AG04450 (cell line): Measurements from ENCODE around the gene ATXN2L. TPM values are rescaled to one million over a fixed set of nuclear protein-coding genes. Genes with fewer than 3 reads are reported as not detected.
"Not testable (repeated sequence)": the region's sequence is repeated elsewhere in the genome, so short reads cannot be mapped to it uniquely, and the experiment has no call there.

Experiments used
- CTCF ChIA-PET: fragments of 300-600, 350-600 bp; formaldehyde crosslinking; extraction: SDS; loops from one replicate; lab custom pipeline; 2022; ENCODE audit warnings: antibody characterized with exemption, inconsistent platforms; lab: Charles Lee
- POLR2A ChIA-PET: fragments of 350-600 bp; formaldehyde crosslinking; extraction: SDS; loops from one replicate; lab custom pipeline; 2021; ENCODE audit warnings: antibody characterized with exemption, inconsistent platforms; lab: Yijun Ruan, JAX
- DNase-seq: peaks from one replicate; pipeline ENCODE4 v3.0.0-alpha.2; 2011; ENCODE audit warnings: low read depth, low spot score
- H3K27ac ChIP-seq: one replicate; pipeline ENCODE4 v1.5.1; 2012; ENCODE audit warnings: low read depth, low read length, control low read depth
- H3K27me3 ChIP-seq: one replicate; pipeline ENCODE4 v1.6.0; 2012; ENCODE audit warnings: low read length; ENCODE audit not compliant: control insufficient read depth, insufficient read depth
- H3K4me3 ChIP-seq: 2 replicates; pipeline ENCODE4 v1.5.1; 2011; ENCODE audit warnings: mild to moderate bottlenecking, low read depth, low read length, control low read depth
- H3K9me3 ChIP-seq: 2 replicates; pipeline ENCODE4 v1.5.1; 2012; ENCODE audit warnings: low read length; ENCODE audit not compliant: control insufficient read depth, insufficient read depth
- polyA plus RNA-seq: library from polyadenylated mRNA; depleted of rRNA; stranded (reverse); fragments of >200 nt; gene quantifications from 2 replicates; pipeline ENCODE4 v1.2.3, GENCODE V29; 2011
- TF ChIP-seq, protein P1 (sequence below): IDR thresholded peaks from 2 replicates; pipeline ENCODE4 v1.5.1; 2011; ENCODE audit warnings: low read depth, low read length, control low read depth, inconsistent platforms

The ATXN2L gene
- polyA plus RNA-seq, 1 experiment, result 19.7 TPM

DNA sequence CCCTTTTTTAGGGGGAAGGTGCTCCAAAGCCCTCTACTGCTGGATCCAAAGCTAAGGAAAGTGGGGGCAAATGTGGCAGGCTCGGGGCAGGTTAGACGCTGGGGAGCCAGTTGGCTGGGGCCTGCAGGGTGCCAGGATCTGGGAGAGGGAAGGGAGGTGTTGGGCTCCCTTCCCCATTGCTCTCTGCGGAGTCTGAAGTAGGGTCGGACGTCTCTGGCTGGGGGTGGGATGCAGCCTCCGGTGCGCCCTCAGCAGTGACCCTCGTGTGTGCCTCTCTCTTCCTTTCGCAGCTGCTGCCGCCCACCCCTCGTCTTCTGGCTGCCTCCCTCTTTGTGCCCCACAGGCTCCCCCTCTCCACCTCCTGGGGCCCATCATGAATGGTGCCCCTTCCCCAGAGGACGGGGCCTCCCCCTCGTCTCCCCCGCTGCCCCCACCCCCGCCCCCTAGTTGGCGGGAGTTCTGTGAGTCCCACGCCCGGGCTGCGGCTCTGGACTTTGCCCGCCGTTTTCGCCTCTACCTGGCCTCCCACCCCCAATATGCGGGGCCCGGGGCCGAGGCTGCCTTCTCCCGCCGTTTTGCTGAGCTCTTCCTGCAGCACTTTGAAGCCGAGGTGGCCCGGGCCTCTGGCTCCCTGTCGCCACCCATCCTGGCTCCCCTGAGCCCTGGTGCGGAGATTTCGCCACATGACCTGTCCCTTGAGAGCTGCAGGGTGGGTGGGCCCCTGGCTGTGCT lies 43.1 kb downstream of the ATXN2L start:
- ChIA-PET POLR2A (no interaction called here), CTCF (interaction anchor here (1.5 kb wide), 1 partner anchor 79 kb away, joined by 5 read pairs; no protein-coding TSS in a partner anchor)
- no peaks in the 10 kb centered on the region for H3K9me3 ChIP-seq
- H3K27ac ChIP-seq, result no peak overlapping the region
- H3K4me3 ChIP-seq, result no peak overlapping the region
- TF ChIP-seq, protein P1, sequence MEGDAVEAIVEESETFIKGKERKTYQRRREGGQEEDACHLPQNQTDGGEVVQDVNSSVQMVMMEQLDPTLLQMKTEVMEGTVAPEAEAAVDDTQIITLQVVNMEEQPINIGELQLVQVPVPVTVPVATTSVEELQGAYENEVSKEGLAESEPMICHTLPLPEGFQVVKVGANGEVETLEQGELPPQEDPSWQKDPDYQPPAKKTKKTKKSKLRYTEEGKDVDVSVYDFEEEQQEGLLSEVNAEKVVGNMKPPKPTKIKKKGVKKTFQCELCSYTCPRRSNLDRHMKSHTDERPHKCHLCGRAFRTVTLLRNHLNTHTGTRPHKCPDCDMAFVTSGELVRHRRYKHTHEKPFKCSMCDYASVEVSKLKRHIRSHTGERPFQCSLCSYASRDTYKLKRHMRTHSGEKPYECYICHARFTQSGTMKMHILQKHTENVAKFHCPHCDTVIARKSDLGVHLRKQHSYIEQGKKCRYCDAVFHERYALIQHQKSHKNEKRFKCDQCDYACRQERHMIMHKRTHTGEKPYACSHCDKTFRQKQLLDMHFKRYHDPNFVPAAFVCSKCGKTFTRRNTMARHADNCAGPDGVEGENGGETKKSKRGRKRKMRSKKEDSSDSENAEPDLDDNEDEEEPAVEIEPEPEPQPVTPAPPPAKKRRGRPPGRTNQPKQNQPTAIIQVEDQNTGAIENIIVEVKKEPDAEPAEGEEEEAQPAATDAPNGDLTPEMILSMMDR, result no peak
- no peaks in the 10 kb centered on the region for H3K27me3 ChIP-seq
- no peak for DNase-seq

DNA sequence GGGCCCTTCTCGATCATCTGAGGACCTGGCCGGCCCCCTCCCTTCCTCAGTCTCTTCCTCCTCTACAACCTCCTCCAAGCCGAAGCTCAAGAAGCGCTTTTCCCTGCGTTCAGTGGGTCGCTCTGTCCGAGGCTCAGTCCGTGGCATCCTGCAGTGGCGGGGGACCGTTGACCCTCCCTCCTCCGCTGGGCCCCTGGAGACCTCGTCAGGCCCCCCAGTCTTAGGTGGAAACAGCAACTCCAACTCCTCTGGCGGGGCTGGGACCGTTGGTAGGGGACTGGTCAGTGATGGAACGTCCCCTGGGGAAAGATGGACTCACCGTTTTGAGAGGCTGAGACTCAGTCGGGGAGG lies 43.6 kb downstream of the ATXN2L start:
- H3K27ac ChIP-seq, result no peak overlapping the region
- no peaks in the 10 kb centered on the region for H3K9me3 ChIP-seq
- TF ChIP-seq, protein P1, result no peak
- POLR2A ChIA-PET, result no interaction called here
- H3K4me3 ChIP-seq, result no peak overlapping the region
- H3K27me3 ChIP-seq, result no peaks in the 10 kb centered on the region
- DNase-seq, result no peak
- CTCF ChIA-PET, result interaction anchor here (1.6 kb wide), 1 partner anchor 79 kb away, joined by 3 read pairs; no protein-coding TSS in a partner anchor

DNA sequence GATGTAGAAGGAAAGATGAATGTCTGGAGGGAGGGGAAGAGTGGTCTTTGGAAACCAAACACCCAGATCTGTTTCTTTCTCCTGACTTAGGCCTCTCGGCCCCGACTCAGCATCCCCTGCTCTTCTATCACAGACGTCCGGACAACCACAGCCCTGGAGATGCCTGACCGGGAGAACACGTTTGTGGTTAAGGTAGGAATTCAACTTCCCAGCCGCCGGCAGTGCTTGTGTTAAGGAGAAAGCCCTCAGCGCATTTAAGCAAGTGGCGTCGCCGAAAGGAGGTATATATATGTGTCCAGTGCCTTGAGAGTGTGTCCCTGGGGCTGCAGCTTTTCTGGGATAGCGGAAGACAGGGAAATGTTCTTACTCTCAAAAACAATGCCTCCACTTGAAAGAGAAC lies 44.4 kb downstream of the ATXN2L start:
- POLR2A ChIA-PET, result no interaction called here
- H3K9me3 ChIP-seq, result no peaks in the 10 kb centered on the region
- DNase-seq, result no peak
- no peak overlapping the region for H3K27ac ChIP-seq
- H3K4me3 ChIP-seq, result no peak overlapping the region
- TF ChIP-seq, protein P1, result no peak
- no peaks in the 10 kb centered on the region for H3K27me3 ChIP-seq
- CTCF ChIA-PET, result interaction anchor here (0.5 to 1.6 kb wide), 2 partner anchors 8 to 78 kb away, joined by 3 to 7 read pairs; no protein-coding TSS in a partner anchor

DNA sequence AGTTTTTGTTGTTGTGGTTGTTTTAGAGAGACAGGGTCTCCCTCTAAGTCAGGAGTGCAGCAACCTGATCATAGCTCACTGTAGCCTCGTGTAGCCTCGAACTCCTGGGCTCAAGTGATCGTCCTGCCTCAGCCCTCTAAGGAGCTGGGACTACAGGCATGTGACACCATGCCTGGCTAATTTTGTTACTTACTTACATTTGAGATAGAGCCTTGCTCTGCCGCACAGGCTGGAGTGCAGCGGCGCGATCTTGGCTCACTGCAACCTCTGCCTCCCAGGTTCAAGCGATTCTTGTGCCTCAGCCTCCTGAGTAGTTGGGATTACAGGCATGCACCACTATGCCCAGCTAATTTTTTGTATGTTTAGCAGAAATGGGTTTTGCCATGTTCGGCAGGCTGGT lies 44.8 kb downstream of the ATXN2L start:
- not testable (repeated sequence) for H3K4me3 ChIP-seq, H3K27me3 ChIP-seq, H3K27ac ChIP-seq, DNase-seq, H3K9me3 ChIP-seq
- POLR2A ChIA-PET, result interaction anchor here (1.0 kb wide), 1 partner anchor 12 kb away, joined by 3 read pairs; no protein-coding TSS in a partner anchor
- CTCF ChIA-PET, result interaction anchor here (1.6 kb wide), 1 partner anchor 77 kb away, joined by 3 read pairs; no protein-coding TSS in a partner anchor

DNA sequence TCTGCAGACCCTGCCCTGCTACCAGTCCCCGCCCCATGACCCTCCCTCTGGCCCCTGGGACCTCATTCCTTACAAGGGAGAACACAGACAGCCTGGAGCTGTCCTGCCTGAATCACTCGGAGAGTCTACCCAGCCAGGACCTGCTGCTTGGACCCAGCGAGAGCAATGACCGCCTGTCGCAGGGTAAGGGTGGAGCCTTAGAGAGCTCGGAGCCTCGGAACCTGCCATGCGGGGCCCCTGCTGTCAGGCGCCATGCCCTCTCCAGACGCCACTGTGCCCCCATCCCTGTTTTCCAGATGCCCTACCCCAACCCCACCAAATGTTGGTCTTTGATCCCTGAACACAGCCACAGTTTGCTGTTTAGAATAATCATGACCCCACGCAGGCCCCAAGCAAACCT lies 46.4 kb downstream of the ATXN2L start:
- H3K27ac ChIP-seq, result no peak overlapping the region
- ChIA-PET POLR2A (no interaction called here), CTCF (no interaction called here)
- no peaks in the 10 kb centered on the region for H3K27me3 ChIP-seq
- no peaks in the 10 kb centered on the region; the same call in 1 of the 2 replicates for H3K9me3 ChIP-seq
- DNase-seq, result no peak
- no peak overlapping the region for H3K4me3 ChIP-seq
- TF ChIP-seq, protein P1, result no peak
